Sigmoid colon (tissue), 4 donors: ENCODE data around the gene GCNT2.

ENCODE experiments used
- CTCF ChIP-seq, 4 experiments: fragments of 450-650 bp in 3 of 4; fragments of 200-600 bp in 1 of 4; IDR thresholded peaks; one replicate each; pipeline ENCODE4 v1.5.1; 2016 to 2019; ENCODE audit warnings: antibody characterized with exemption in 4 of 4, mild to moderate bottlenecking in 3 of 4, moderate library complexity in 2 of 4
- EP300 ChIP-seq, 4 donors: sonication (generic); formaldehyde crosslinking; IDR thresholded peaks; one replicate each; pipeline ENCODE4 v1.6.1; 2017; ENCODE audit warnings: antibody characterized with exemption in 4 of 4
- POLR2AphosphoS5 ChIP-seq, 4 donors: sonication (generic); formaldehyde crosslinking; IDR thresholded peaks; one replicate each; pipeline ENCODE4 v1.6.1; 2017; ENCODE audit warnings: antibody characterized with exemption in 4 of 4

- no peak for TF ChIP-seq POLR2AphosphoS5 (IDR thresholded peaks at IDR 0.05)
- no peak for TF ChIP-seq CTCF (IDR thresholded peaks at IDR 0.05)
- TF ChIP-seq EP300 (IDR thresholded peaks at IDR 0.05), result no peak
These were observed 134.4 kb downstream of the GCNT2 start for GRCh38 chr6:10655508-10656055.
